ENCODE results near the gene LSM8. TPM values are rescaled to one million over a fixed set of nuclear protein-coding genes. Genes with fewer than 3 reads are reported as not detected.

The LSM8 gene
- total RNA-seq = 21.2 and 73.8 TPM in 2 replicates

DNA sequence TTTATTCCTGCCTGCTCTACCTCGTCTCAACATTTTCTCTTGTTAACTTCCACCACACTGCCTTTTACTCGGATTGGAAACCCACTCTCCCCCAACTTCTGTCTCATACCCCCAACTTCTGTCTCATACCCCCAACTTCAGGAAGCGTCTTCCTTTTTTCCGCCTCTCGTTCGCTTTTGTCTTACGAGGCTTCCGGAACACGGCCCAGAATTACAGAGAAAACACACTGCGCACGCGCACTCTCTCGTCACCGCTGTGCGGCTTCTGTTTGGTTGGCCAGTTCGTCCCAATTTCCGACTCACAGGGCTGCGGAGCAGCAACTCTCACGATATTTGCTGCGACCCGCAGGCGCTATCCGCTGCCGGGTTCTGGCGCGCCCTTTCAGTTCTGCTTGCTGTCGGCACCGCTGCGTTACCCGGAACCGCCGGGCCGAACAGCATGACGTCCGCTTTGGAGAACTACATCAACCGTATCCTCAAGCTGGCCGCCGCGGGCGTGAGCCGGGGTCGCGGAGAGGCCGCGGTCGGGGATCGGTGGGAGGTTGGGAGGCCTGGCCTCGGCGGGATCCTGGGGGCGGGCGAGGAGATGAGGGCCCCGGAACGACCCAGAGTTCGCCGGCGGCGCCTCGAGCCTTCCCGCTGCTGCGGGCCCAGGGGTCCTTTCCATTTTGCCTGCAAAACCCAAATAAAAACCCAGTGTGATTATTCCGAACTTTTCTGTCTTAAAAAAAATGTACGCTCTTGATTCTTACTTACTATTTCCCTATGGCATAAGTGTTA is at the start of gene LSM8:
Gene LSM8 (plus strand): TSS at position 379 of the 779 bp plus-strand sequence. CDS start 60 bp downstream, at position 439.

DNA sequence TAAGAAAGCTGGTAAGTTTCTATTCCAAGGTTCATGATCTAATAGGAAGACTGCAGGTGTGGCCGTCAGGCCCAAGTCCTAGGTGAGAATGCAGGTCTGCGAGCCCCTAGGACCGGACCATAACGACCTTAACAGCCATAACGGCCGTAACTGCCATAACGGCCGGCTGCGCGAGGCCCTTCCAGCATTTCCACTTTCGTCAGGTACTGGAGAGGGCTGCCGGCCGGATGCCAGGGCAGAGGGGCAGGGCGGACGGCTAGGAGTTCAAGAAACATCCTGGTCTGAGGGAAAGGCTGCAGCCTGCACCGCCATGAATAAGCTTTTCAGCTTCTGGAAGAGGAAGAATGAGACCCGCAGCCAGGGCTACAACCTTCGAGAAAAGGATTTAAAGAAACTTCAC is 40.6 kb downstream of the LSM8 start, which contains the start of gene ANKRD7:
Gene ANKRD7 (plus strand): TSS at position 184 of the 400 bp plus-strand sequence. CDS start 127 bp downstream, at position 311.

Other genes starting within 250 kb of the LSM8 start
- gene ANKRD7, start 40.5 kb downstream of the LSM8 start, total RNA-seq = 0.49 TPM in 1 of 2 replicates, not detected in the other

All from mammary microvascular endothelial cell (primary cell).